SU-DHL-6 (cell line): ENCODE results near the gene USP13.

ENCODE experiments used
- EZH2phosphoT487 ChIP-seq: fragments of 200-600 bp; sonication (generic), shearing (Covaris generic); conservative IDR thresholded peaks from 2 replicates; pipeline ENCODE4 v1.6.1; 2018; ENCODE audit warnings: mild to moderate bottlenecking, antibody characterized with exemption, low read length, moderate library complexity, mixed read lengths
- TF ChIP-seq, protein P1 (sequence below): fragments of 200-600 bp; sonication (generic); IDR thresholded peaks from one replicate; pipeline ENCODE4 v1.5.1; 2017; ENCODE audit warnings: antibody characterized with exemption, mild to moderate bottlenecking, low read length, moderate library complexity; ENCODE audit not compliant: insufficient read depth, poor library complexity, severe bottlenecking

DNA sequence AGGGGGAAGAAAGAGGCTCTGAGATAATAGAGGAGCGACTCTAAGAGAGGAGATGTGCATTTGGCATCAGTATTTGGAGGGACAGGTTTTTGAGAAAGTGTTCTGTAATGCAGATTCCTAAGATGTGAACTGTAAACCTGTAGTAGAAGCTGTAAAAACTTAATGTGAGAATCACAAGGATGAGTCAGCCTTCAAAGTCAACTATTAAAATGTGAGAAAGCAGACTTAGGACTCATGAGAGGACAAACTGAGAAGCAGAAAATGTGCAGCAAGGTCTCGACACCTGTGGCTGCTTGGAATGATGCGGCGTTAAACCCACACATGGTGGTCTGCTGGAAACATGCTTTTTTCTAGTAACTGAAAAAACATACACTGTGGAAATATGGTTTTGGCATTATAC is 36.0 kb downstream of the USP13 start:
- TF ChIP-seq, protein P1, sequence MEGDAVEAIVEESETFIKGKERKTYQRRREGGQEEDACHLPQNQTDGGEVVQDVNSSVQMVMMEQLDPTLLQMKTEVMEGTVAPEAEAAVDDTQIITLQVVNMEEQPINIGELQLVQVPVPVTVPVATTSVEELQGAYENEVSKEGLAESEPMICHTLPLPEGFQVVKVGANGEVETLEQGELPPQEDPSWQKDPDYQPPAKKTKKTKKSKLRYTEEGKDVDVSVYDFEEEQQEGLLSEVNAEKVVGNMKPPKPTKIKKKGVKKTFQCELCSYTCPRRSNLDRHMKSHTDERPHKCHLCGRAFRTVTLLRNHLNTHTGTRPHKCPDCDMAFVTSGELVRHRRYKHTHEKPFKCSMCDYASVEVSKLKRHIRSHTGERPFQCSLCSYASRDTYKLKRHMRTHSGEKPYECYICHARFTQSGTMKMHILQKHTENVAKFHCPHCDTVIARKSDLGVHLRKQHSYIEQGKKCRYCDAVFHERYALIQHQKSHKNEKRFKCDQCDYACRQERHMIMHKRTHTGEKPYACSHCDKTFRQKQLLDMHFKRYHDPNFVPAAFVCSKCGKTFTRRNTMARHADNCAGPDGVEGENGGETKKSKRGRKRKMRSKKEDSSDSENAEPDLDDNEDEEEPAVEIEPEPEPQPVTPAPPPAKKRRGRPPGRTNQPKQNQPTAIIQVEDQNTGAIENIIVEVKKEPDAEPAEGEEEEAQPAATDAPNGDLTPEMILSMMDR, result no peak
- no peak for TF ChIP-seq EZH2phosphoT487
